ENCODE measurements around the gene RANBP17.
"Not testable (repeated sequence)": the region's sequence is repeated elsewhere in the genome, so short reads cannot be mapped to it uniquely, and the experiment has no call there.

RANBP17 gene

DNA sequence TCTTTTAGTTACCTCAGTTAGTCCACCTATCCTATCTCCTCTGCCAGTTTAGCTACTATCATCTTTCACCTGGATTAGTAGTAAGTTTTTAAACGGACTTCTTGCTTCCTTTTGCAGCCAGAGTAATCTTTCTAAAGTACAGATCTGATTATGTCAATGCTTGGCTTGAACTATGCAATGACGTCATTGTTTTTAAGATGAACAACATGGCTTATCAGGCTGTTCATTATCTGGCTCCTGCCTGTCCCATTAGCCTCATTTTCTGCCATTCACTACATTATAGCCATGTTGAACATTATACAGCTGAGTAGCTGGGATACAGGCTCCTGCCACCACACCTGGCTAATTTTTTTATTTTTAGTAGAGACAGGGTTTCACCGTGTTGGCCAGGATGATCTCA is 98.7 kb downstream of the RANBP17 start:
- DNase-seq = no peak

DNA sequence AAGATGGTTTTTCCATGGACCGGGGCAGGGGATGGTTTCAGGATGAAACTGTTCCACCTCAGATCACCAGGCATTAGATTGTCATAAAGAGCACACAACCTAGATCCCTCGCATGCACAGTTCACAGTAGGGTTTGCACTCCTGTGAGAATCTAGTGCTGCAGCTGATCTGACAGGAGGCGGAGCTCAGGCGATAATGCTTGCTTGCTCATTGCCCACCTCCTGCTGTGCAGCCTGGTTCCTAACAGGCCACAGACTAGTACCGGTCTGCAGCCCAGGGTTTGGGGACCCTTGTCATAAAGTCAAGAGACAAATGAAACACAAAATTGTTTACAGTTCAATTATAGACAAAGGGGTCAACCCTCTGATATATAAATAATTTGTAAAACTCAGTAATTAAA is 101.7 kb downstream of the RANBP17 start:
- DNase-seq = no peak

DNA sequence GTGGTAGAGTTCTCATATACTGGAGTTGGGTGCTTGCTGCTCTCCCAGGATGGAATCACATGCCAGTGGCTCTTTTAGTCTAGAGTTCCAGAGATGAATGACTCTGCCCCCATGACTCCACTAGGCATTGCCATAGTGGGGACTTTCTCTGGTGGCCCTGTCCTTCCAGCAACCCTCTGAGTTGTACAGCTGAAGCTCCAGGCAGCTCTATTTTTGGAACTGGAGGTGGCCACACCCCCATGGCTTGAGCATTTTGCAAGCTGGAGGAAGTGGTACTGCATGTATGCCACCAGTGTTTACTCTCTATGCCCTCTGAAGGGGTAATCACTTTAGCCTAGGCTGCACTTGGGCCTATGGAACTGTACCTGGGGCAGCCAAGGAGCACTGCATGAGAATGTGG is 112.6 kb downstream of the RANBP17 start:
- DNase-seq = no peak

DNA sequence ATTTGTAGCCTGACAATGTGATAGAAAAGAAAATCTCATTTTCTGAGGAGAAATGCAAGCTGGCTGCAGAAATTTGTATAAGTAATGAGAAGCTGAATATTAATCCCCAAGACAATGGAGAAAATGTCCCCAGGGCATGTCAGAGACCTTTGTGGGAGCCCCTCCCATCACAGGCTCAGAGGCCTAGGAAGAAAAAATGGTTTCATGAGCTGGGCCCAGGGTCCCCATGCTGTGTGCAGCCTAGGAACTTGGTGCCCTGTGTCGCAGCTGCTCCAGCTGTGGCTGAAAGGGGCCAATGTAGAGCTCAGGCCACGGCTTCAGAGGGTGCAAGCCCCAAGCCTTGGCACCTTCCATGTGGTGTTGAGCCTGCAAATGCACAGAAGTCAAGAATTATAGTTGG is 118.4 kb downstream of the RANBP17 start:
- not testable (repeated sequence) for DNase-seq

DNA sequence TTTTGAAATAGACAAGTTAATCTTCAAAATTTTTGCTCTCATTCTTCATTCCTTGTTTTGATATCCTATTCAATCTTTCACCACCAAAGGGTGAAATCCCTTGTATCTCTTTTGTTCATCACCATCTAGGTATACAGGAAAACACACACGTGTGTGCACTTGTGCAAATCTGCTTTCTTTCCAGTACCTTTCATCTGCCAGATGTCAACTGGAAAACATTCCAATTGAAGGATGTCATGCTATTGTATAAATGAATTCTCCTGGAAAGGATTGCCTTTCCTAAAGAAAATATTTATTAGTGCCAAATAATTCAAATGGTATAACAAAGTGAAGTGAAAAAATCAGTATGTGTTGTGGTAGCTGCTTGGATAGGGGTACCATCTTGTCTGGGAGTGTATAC is 123.7 kb downstream of the RANBP17 start:
- no peak for DNase-seq

DNA sequence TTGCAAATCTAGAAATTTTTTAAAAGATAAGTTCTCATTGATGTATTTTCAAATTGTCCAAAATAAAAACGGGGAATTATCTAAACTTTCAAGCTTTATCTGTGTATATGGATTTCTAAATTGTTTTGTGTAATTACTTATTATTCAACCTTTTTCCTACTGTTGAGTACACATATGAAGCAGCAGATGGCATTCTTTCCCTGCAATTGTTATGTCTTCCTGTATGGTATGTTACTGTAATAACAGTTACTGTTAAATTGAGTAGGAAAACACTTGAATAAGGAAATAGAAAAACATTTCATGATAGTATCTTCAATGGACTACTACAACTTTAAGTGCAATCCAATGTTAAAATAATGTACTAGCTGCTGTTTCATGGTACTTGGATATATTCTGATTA is 124.8 kb downstream of the RANBP17 start:
- DNase-seq = no peak

DNA sequence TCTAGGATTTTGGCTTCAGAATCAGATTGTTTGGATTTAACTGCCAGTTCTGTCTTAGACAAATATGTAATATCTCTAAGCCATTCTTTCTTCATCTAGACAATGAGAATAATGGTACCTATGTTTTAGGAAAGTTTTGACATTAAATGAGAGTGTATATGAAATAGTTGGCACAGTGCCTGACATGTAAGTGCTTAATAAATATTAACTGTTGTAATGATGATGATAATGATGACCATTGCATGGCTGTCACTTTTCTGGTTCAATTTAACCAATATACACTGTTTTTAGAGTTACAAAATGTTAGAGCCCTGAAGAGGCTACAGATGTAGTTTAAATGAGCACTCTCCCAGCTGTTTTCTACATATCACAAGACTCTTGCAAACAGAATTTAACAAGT is 131.7 kb downstream of the RANBP17 start:
- DNase-seq = no peak

DNA sequence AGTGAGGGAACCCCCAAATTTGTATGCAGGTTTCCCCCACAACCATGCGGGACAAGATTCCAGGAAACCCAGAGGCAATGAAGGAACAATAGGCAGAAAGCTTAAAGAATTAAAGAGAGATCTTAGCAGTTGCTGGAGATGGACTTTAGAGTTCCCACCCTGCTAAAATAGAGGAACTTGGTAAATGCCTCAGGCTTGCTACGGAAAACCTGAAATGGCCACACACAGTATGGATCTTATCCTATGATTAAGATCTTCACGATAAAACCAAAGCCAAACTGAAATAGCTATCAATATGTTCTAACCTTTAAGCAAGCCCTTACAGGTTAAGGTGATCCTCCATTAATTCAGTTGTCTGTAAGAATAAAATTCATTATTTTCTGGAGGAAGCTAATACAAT is 148.3 kb downstream of the RANBP17 start:
- no peak for DNase-seq

DNA sequence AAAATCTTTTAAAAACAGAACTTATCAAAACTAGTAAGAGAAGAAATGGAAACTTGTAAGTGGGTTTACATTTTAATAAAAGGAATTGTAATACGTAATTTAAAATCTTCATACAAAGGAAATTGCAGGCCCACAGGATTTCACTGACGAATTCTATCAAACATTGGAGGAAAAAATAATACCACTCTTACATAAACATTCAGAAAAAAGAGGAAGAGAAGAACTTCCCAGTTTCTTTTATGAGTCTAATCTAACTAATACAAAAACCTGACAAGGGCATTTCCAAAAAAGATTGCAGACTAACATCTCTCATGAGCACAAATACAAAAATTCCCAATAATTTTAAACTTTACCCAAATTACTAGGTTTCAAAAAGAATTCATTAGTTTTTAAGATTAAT is 149.0 kb downstream of the RANBP17 start:
- no peak for DNase-seq

DNA sequence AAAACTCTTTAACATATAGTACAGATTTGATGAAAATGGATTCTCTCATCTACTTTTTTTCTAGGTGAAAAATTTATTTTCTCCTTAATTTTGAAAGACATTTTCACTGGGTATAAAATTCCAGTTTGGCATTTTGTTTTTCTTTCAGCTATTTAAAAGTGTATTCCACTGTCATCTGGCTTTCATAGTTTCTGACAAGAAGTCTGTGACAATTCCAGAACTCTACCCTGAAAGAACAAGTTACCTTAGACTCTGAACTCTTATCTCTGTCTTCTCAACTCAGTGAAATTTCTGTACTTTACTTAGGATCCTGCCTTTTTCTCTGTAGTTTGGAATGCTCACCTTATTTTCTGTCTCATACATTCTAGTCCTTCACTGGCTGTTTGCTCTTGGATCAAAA is 161.7 kb downstream of the RANBP17 start:
- DNase-seq = no peak

DNA sequence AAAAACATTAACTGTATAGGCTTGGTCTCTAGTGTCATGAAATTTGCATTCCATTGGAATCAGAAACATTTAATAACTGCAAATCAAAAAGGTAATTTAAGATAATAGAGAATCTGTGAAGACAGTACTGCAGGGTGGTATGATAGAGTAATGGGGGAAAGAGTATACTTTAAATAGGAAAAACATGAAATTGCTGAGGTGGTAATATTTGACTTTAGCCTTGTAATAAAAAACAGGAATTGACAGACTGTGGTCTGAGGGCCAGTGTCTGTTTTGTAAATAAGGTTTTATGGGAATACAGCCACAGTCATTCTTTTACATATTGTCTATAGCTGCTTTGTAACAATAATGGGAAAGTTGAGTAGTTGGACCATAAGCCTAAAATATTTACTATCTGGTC is 162.3 kb downstream of the RANBP17 start:
- no peak for DNase-seq

DNA sequence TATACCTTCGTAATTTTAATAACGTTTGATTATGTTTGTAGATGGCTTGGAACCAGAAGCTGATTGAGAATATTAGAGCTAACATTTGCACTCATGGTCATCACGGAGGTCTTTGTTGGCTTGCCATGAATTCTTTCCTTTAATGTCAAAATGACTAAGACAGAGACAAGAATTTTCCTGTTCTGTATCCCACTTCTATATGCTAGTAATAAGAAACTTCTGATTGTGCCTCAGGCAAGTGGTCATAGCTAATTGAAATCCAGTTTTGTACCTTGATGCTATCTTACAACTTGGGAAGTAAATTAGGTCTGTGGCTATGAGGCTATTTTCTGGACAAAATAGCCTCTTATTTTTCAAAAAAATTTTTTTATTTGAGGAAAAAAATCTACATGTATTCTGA is 167.6 kb downstream of the RANBP17 start:
- DNase-seq = no peak

DNA sequence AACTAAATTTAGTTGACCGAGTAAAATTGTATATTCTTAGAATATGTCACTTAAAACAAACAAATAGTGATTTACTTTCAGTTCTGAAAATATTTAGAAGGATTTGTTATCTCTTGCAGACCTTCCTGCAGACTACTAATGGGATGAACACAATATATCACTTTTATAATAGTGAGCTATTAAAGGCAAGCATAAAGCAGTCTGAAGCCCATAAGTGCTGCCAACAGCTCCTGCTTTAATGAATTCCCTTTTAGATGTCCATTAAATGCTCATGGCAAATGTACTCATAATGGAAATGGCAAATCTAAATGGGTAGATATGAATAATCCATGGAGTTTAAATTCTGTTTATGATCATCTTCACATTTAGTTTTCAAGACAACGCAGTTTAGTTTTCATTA is 170.2 kb downstream of the RANBP17 start:
- no peak for DNase-seq

DNA sequence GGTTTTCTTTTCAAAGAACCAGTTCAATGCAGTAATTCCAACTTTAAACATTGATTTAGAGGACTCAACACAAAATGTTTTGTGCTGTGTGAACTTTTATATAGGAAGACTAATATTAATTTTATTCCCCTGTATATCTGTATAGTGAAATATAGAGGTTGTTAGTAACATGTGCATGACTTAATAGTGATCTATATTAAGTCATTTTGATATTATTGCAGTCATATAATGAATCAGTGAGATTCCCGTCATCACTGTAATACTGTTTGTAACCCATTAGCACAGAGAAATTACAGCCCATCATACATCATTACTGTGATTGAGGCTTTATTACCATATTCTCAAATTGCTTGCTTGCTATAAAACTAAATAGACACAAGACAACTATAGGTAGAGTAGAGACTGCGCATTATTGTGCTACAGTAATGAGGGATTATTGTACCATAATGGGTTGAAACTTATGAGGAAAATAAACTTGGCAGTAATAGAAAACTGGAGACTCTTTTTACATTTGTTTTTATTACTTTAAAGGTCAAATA is 170.7 kb downstream of the RANBP17 start:
- DNase-seq = no peak

DNA sequence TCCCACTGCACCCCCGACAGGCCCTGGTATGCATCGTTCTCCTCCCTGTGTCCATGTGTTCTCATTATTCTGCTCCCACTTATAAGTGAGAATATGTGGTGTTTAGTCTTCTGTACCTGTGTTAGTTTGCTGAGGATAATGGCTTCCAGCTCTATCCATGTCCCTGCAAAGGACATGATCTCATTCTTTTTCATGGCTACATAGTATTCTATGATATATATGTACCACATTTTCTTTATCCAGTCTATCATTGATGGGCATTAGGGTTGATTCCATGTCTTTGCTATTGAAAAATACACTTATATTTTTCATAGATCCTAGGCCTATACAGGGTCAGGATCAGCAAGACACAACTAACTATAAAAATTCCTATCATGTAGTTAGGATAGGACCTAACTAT is 180.1 kb downstream of the RANBP17 start:
- DNase-seq = not testable (repeated sequence)

DNA sequence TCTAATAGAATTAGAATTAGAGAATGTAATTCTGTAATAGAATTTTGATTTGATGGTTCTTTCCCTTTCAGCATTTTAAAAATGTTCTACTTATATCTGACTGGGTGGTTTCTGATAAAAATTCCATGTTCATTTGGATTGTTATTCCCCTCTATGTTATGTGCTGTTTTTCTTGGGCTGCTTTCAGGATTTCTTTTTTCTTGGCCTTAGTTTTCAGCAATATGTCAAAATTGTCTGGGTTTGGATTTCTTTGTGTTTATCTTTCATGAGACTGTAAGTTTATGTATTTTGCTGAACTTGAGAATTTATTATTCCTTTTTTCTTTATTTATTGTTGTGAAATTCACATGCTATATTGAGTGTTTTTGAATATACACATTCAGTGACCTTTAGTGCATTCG is 189.1 kb downstream of the RANBP17 start:
- no peak for DNase-seq

DNA sequence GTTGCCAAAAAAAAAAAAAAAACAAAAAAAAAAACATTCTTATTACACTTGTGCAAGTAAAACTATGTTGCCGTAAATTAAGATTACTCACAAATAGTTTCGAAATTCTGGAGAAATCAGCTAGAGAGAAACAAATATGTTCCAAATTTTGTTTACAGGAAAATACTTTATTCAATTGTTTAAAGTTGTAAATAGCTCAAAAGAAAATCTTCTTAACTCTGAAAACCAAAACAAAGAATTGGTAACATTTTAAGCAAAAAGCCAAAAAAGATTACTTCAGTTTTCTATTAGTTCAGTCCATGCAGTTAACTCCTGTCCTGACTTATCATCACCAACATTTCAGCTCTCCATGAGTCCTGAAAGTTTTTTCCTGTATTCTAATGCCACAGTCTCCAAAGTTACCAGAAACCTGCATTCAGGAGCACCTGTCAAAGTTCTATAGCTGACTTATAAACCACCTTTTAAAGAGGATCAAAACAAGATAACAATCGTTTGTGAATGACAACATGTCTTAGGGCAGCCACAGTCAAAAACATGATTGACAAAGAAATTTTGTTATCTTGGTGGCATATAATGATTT is 194.1 kb downstream of the RANBP17 start:
- DNase-seq = no peak

DNA sequence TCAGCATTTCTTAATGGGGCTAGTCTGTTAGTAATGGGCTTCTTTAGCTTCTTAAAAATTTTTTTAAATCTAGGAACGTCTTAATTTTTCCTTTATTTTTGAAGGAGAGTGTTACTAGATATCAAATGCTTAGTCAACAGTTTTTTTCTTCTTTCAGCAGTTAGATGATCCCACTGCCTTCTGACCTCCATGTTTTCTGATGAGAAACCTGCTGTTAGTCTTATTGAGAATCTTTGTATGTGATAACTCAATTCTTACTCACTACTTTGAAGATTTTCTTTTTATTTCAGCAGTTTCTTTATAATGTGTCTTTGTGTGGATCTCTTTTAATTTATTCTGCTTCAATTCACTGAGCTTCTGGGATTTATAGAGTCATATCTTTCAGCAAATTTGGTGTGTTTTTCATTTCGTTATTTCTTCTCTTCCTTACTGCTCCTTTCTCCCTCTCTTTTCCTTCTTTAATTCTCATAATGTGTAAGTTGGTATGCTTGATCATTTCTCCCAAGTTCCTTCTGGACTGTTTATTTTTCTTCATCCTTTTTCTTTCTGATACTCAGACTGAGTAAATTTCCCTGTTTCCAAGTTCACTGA is 205.8 kb downstream of the RANBP17 start:
- no peak for DNase-seq

DNA sequence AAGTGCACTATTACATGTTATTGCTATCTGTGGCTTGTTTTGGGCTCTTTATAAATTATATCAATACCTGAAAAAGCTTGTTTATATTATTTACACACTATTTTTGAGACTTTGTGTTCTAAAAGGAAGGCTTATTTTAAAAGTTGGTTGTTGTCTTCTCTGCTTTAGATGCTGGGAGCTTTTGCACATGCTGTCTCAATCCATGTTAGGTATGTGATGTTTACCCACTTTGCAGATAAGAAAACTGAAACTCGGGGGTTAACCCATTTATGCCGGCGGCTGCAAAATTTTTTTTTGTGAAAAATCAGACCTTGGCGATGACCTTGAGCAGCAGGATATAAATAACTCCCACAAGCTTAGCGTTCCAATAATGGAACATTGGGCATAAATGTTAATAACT is 212.9 kb downstream of the RANBP17 start:
- DNase-seq = no peak

DNA sequence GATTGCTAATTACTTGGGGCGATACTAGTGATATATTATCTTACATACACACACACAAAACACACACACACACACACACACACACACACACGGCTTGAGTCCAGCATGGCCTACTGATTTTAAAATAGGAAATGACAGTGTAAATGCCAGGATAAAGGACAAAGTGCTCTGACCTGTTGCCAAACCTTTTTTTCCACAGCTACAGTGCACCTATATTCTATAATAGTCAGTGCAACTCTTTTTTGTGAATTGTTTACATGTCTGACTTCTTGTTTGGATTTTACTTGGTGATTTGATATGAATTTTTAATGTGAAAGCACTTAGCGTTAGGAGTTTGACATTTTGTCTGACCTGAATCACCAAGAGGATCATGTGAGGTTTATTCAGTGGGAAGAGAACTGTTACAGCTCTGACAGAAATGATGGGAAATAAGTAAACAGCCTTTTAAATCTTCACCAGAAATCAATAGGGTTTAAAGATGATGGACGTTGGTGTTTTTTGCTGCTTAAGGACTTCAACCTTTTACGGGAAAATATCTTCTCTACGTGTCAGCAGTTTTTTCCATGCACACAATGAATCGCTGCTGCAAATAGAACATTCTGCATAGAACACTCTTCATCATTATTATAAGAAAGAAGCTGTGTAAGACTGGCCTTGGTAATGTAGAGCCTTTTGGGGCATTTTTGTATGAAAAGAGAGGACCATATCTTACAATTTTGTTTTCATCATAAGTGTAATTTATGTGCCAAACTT is 218.5 kb downstream of the RANBP17 start:
- no peak for DNase-seq

DNA sequence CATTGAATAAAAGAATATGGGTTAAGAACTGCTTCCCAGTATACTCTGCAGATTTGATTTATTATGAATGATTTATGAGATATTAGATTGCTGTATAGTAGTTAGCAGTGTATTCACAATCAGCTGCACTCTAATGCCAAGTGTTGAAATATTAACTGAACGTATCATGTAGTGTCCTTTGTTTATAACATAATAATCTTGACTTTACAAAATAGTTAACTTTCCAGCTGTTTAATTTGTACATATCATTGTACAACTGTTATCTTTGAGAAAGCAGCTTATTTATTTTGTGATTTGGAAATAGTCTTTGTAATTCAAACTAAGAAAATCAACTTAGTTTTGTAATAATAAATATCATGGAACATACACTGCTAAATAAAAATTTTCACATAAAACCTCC is 219.5 kb downstream of the RANBP17 start:
- DNase-seq = no peak

DNA sequence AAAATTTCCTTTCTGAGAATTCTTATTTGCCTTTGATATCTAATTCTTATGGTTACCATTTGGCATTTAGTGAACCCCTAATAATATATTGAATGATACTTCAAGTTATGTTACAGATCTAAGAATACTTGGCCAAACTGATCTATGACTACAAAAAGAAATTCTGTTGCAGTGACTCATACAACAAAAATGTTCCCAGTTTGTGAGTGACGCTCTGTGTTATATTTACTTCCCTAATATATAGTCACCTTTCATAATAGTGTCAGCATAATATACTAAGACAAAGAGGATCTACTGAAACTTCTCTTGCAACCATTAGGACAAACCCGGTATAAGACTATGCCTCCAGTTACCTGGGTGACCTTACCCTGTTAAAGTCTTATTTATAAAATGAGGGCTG is 230.4 kb downstream of the RANBP17 start:
- DNase-seq = no peak

DNA sequence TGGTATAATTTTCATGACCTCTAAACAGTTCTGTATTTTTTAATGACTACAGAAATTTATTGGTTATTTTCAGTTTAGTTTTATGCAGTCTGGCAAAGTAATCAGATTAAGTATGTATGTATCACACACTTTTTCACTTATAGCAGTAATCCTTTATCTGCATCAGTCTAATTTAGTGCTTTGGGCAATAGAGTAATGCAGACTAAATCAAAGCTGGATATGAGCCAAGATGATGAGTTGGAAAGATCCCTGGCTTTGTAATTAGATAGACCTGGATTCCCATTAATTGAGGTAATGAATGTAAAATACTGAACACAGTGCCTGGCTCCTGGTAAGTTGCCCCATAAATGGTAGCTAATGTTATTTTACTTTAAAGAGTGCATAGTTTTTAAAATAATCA is 231.8 kb downstream of the RANBP17 start:
- DNase-seq = no peak

DNA sequence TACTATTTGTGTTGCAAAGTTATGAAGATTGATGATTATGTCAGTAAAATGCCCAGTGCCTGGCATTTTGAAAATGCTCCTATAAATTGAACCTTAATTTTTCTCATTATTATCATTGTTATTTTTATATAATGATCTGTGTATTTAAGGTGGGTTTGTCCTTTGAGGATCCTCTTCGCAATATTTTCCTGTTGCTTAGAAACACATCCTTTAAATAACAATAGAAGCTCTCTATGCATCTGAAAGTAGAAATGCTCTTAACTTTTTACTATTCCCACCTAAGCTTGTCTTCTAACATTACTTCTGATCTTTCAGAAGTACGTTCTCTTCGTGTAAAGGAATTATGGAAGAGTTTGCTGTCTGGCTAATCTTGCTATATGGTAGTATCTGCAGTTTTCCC is 232.5 kb downstream of the RANBP17 start:
- DNase-seq = no peak
